Measurements from ENCODE around the gene COL10A1.

COL10A1 gene

DNA sequence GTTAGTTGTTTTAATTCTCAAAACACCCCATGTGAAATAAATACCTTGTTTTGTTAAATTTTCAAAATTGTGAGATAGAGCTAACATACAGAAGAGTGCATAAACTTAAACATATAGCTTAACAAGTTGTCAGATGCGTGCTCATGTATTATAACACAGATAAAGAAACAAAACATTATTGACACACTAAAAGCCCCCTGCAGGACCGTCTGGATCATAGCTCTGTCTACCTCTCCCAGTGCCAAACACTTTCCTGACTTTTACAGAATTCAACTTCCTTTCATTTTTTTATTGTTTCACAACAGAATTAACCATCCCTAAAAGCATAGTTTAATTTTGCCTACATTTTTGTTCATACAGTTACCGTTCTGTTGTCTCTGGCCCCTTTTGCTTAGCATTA lies 47.4 kb downstream of the COL10A1 start:
- no peak for DNase-seq

DNA sequence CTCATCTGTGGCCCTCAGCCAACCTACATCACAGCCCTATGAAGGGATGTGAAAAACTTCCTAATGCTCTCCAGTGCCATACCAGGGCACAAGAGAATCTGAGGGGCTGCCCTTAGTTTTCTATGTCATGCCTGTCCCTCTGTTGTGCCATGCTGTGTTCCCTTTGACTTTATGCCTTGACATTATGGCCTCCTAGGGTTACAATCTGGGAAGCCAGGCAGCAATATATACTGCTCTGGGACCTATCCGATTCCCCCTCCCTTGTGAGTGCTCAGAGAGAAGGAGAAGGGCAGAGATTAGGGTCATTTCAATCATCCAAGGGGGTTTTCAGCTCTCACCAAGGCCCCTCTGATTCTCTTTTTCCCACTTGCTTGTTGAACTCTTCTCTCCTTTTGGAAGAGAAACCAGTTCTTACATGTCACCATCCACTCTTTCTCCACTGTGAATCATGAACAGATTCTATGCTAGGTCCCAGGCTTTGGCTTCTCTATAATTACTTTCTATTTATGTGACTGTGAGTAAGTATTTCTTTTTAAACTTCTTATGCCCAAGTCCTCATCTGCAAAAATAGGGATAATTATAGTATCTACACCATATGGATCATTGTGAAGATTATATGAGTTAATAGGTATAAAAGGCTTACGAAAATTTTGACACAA lies 51.1 kb downstream of the COL10A1 start:
- DNase-seq, result no peak

- DNase-seq, result no peak
These were observed 52.0 kb downstream of the COL10A1 start for GRCh38 chr6:116073765-116074440.

GRCh38 chr6:116072368-116072767 lies 53.6 kb downstream of the COL10A1 start:
- DNase-seq, result no peak

DNA sequence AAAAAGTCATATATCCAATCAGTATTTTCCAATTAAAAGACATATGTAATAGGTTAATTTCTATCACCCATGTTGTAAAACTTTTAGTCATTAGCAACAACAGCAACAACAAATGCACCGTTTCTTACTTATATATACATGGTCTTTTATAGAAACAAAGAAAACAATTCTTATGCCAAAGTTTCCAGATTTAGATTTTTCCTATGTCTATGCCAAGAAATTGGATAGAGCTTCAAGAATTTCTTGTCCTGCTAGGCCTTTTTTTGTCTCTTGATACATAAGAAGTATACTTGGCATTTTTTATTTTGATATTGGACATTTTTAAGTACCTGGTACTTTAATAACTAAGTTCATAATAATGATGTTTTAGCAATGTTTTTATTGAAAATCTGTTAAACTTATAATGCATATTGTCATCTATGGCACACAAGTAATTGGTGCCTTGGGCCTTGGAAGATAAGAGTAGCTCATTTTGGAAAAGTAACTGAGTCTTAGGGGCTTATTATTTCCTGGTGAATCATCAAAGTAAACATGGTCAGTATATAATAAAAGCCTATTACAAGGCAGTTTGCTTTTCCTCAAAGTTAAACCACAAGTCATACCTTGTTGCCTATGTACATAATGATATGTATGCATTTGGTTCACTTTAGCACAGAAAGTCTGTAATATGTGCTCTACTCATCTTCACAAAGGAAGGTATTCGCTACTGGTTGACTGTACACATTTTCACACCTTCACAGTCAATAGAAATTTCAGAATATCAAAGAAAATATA lies 55.1 kb downstream of the COL10A1 start:
- no peak for DNase-seq

GRCh38 chr6:116070101-116070500 lies 55.8 kb downstream of the COL10A1 start:
- no peak for DNase-seq

All from cerebellar nuclear complex (tissue), 1 donor.